Measurements from ENCODE around the gene SNRPB2.

- TF ChIP-seq CTCF (IDR thresholded peaks at IDR 0.05), result no peak
- no peak for TF ChIP-seq POLR2A (IDR thresholded peaks at IDR 0.05)
Observed at GRCh38 chr20:16694161-16694560, 35.7 kb upstream of the SNRPB2 start.
